Stimulated activated CD8-positive, alpha-beta memory T cell treated with anti-CD3 and anti-CD28 coated beads, Interleukin-15, amount 100 ng/mL, for 48 hours (primary cell): ENCODE measurements around the gene ZNF30.
"Not testable (repeated sequence)": the region's sequence is repeated elsewhere in the genome, so short reads cannot be mapped to it uniquely, and the experiment has no call there.

Experiments used
- DNase-seq, 2 donors: peaks; one replicate each; pipeline ENCODE4 v3.0.0-alpha.2; 2020; ENCODE audit warnings: low read depth in 2 of 2

Gene ZNF30

GRCh38 chr19:34926685-34927375, at the start of gene ZNF30:
ZNF30 (plus strand) TSS chr19:34926903; CDS start chr19:34929948, 3,045 bp downstream.
- DNase-seq: peak; percentile 79 to 82

DNA sequence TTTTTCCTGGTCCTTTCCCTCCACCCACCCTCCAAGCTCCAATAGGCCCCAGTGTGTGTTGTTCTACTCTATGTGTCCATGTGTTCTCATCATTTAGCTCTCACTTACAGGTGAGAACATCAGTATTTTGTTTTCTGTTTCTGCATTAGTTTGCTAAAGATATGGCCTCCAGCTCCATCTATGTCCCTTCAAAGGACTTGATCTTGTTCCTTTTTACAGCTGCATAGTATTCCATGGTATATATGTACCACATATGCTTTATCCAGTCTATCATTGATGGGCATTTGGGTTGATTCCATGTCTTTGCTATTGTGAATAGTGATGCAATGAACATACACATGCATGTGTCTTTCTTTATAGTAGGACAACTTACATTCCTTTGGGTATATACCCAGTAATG, 47.1 kb upstream of the ZNF30 start:
- no peak for DNase-seq

DNA sequence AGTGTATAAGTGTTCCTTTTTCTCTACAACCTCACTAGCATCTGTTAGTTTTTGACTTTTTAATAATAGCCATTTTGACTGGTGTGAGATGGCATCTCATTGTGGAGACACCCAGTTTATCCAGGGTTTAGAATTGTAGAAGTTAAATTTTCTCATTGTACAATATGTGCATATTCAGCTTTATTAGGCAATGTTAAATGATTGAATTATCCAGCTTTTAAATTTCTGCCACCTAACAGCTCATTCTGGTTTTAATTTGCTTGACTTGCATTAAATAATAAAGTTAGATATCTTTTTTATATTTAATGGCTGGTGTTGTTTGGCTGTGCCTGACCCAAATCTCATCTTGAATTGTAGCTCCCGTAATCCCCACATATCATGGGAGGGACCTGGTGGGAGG, 46.7 kb upstream of the ZNF30 start:
- no peak for DNase-seq

GRCh38 chr19:34881982-34882381, 44.7 kb upstream of the ZNF30 start:
- no peak for DNase-seq

DNA sequence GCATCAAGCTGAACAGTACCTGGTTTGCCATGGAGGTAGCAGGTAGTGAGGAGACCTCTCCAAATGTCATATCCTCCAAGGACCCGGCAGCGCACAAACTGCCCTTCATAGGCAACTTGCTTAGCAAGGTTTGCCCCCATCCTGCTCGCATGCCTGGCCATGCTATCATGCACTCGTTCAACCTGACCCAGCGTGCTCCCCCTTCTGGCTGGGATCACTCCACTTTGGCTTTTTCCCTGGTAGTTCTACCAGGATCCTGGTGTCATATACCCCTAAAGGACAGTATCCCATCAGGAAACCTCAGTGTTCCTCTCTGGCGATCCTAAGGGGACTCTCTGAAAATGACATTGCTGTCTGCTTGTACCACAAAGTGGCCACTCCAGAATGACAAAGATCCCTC, 38.6 kb upstream of the ZNF30 start:
- DNase-seq: no peak

DNA sequence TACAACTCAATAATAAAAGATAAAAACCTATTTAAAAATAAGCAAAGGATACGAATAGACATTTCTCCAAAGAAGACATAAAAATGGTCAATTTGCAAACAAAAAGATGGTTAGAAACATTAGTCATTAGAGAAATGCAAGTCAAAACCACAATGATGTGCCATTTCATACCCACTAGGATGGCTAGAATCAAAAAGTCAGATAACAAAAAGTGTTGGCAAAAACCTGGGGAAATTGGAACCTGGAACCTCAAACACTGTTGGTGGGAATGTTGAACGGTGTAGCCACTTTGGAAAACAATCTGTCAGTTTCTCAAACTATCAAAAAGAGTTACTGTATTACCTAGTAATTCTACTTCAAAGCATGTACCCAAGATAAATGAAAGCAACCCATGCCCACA, 26.5 kb upstream of the ZNF30 start:
- no peak for DNase-seq

DNA sequence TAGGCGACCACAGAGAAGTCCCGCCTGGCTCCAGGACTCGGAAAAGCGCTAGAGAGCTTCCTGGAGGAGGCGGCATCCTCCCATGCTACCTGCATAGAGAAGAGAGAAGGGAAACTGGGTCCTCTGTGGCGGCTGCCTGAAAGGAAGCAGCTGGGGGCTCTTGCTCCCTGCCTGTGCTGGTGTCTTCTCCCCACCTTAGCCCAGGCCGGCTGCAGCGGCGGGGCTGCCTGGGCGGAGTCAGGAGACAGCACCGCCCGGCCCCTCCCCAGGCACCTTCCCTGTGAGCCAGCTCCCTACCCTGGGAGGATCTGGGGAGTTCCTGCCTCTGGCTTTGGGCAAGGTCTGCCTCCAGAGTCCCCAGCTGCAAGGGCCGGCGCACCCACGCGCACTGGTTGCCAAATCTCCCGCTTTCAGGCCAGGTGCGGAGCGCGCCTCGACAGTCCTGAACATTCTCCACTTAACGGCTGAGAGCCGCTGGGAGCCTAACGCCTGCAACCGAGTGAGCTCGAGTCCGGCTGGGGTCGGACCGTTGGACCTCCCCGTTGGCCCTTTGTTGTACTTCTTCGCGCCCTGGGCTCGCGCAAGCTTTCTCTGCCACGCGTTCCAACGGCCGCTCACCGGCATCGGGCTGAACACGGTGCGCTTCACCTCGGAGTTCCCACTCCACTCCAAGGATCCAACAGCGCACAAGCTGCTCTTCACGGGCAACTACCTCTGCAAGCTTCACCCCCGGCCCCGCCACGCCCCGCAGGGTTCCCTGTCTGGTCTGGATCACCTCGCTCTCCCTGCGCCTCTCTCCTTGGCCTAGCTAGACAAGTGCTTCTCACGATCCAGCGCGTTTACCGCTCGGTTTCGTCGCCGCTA, 21.8 kb upstream of the ZNF30 start:
- DNase-seq: no peak

- no peak for DNase-seq
Measured at GRCh38 chr19:34910770-34911169, 15.9 kb upstream of the ZNF30 start.

DNA sequence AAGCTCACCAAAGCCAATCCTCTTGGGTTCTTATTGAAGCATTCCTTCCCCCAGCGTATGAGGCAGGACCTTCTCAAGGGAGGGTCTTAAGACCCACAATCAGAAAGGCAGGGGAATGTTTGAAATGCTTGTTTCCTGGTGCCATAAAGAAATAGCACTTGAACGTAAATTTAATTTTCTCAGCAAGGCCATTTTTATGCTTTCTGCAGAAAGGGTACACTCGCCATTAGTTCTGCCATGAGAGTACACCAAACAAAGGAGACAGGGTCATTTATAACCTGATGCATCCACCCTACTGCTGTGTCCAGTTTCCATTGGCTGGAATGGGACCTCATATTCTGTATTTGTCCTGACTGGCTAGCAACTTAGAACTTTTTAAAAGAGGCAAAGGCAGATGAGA, 9.6 kb upstream of the ZNF30 start:
- not testable (repeated sequence) for DNase-seq

- DNase-seq: no peak
Measured at GRCh38 chr19:34918190-34918589, 8.5 kb upstream of the ZNF30 start.

DNA sequence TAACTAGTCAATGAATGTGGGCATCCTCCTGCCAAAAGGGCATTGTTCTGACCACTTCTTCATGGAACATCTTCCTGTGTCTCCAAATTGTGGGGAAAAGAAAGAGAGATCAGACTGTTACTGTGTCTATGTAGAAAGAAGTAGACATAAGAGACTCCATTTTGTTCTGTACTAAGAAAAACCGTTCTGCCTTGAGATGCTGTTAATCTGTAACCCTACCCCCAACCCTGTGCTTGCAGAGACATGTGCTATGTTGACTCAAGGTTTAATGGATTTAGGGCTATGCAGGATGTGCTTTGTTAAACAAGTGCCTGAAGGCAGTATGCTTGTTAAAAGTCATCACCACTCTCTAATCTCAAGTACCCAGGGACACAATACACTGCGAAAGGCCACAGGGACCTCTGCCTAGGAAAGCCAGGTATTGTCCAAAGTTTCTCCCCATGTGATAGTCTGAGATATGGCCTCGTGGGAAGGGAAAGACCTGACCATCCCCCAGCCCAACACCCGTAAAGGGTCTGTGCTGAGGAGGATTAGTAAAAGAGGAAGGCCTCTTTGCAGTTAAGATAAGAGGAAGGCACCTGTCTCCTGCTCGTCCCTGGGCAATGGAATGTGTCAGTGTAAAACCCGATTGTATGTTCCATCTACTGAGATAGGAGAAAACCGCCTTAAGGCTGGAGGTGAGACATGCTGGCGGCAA, 6.5 kb upstream of the ZNF30 start:
- not testable (repeated sequence) for DNase-seq

DNA sequence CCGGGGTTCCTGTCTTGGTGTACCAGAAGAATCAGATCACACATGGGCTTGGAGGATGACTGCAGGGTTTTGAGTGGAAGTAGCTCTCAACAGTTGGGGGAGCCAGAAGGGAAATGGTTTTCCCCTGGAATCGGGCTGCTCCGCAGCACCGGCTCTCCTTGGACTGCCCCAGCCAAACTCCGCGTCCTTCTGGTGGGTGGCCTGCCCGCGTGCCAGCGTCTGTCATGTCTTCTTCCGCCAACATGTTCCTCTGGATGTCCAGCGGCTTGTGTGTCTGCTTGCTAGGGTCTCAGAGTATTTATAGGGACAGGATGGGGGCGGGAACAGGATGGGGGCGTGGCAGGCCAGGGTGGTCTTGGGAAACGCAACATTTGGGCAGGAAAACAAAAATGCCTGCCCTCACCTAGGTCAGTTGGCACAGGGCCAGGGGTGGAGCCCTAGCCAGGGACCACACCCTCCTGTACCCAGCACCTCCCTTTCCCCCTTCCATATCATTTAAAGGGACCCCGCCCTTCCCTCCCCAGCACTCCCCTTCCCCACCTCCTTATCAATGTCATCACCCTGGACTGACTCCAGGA, 1.3 kb upstream of the ZNF30 start:
- no peak for DNase-seq

DNA sequence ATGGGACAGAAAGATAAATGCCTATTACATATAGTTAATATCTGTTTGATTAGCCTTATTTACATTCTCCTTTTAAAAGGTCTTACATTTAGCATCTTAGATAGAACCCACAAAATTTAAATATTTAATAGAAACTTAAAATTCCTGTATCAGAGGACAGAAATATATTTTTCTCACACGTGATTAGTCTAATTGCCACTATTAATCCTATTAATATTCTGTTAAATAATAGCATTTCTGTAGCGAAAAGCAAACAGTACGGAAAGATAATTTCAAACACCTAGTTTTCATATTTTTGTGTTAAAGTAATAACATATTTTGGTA, 380 bp upstream of the ZNF30 start:
- DNase-seq: no peak

DNA sequence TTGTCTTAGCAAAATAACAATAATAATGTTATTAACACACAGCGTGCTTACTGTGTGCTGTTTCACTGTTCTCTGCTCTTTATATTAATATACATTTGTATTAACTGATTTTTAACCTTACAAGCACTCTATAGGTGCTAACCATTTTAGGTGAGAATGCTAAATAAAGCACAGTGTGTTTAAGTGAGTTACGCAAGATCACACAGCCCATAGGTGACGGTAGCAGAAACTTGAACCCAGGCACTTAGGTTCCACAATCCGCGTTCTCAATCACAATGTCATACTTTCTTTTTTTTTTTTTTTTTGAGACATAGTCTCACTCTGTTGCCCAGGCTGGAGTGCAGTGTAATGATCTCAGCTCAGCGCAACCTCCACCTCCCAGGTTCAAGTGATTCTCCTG, 5.8 kb downstream of the ZNF30 start:
- DNase-seq: no peak

- DNase-seq: no peak
Measured at GRCh38 chr19:34936184-34936583, 9.5 kb downstream of the ZNF30 start.

GRCh38 chr19:34938886-34939285, 12.2 kb downstream of the ZNF30 start:
- DNase-seq: no peak

DNA sequence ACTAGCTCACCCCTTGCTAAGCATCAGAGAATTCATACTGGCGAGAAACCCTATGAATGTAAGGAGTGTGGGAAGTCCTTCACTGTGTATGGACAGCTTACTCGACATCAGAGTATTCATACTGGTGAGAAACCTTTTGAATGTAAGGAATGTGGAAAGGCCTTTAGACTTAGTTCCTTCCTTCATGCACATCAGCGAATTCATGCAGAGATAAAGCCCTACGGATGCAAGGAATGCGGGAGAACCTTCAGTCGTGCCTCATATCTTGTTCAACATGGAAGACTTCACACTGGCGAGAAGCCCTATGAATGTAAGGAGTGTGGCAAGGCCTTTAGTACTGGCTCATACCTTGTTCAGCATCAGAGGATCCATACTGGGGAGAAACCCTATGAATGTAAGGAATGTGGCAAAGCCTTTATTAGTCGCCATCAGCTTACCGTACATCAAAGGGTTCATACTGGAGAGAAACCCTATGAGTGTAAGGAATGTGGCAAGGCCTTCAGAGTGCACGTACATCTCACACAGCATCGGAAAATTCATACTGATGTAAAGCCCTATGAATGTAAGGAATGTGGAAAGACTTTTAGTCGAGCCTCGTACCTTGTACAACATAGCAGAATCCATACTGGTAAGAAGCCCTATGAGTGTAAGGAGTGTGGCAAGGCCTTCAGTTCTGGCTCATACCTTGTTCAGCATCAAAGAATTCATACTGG, 17.3 kb downstream of the ZNF30 start:
- DNase-seq: no peak

DNA sequence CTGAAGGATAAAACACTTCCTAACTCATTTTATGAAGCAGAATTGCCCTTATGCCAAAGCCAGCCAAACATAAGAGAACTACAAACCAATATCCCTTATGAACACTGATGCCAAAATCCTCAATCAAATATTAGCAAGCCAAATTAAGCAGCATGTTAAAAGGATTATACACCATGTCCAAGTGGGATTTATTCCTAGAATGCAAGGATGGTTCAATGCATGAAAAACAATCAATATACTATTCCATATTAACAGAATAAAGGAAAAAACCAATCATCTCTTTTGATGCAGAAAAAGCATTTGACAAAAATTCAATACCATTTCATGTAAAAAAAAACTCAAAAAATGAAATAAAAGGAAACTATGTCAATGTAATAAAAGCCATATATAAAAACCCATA, 26.4 kb downstream of the ZNF30 start:
- no peak for DNase-seq

- no peak for DNase-seq
Measured at GRCh38 chr19:34957830-34958751, 31.4 kb downstream of the ZNF30 start.

GRCh38 chr19:34959021-34959420, 32.3 kb downstream of the ZNF30 start:
- no peak for DNase-seq
